ENCODE measurements around the gene STK11.

Gene STK11

GRCh38 chr19:1229924-1230782, 24.6 kb downstream of the STK11 start:
- no peak overlapping the region for H3K27ac ChIP-seq
- no peak for TF ChIP-seq CTCF (IDR thresholded peaks at IDR 0.05)
- TF ChIP-seq ZFX (IDR thresholded peaks at IDR 0.05; ENCODE audit: borderline replicate concordance): no peak

GRCh38 chr19:1230783-1231489, 25.4 kb downstream of the STK11 start:
- H3K27ac ChIP-seq: no peak overlapping the region
- no peak for TF ChIP-seq CTCF (IDR thresholded peaks at IDR 0.05)
- no peak for TF ChIP-seq ZFX (IDR thresholded peaks at IDR 0.05; ENCODE audit: borderline replicate concordance)

DNA sequence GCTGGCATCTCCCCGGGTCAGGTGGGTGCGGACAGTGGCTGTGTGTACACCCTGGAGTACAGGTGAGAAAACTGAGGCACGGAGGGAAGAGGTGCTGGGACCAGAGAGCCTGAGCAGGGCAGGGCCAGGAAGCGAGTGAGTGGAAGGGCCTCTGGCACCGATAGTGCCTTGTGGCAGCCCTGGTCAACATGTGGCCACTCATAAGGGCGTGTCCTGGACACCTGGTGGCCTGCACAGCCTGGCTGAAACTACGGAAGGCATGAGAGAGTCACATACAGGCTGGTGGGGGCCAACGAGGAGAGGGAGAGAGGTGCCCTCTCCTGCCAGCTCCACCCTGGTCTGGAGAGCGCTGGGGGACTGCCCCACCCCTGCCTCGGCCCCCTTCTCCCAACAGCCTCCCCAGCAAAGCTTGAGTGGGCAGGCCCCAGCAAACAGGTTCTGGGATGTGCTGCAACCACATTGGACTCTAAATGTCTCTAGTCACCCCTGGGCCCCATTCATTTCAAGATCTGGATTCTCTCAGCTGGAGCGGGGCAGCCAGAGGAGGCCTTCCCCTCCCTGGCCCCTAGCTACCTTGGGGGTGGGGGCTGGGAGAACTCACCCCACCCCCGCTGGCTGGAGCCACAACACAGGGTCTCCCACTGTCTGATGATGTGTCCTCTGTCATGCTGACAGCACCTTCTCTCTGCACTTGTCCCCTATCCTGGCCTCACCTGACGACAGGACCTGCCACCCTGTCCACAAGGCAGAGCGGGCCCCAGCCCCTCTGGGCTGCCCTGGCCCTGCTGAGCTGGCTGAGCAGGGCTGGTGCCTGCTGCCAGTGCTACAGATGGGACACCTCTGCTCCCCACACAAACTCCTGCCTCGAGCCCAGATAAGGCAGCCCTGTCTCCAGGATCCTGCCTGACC, 26.4 kb downstream of the STK11 start:
- no peak for TF ChIP-seq CTCF (IDR thresholded peaks at IDR 0.05)
- TF ChIP-seq ZFX (IDR thresholded peaks at IDR 0.05; ENCODE audit: borderline replicate concordance): no peak
- peak overlapping the region; percentile 32; the same call in 1 of the 2 replicates for H3K27ac ChIP-seq

DNA sequence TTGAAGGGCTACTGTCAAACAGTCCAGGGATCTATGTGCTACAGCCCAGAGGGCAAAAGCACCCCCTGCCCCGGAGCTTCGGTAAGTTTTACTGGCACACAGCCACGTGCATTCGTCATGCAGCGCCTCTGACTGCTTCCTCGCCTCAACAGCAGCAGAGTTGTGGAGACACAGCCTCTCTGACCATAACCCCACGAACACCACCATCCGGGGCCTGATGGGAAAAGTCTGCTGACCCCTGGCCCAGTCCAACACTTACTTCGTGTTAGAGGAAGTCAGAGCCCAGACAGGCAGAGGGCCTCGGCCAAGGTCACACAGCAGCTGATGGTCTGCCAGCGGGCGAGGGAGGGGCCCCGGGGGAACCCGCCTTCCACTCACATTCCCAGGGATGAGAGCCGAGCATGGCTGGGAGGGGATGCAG, 27.1 kb downstream of the STK11 start:
- H3K27ac ChIP-seq: peak overlapping the region; percentile 32; the same call in 1 of the 2 replicates

GRCh38 chr19:1233115-1233667, 27.6 kb downstream of the STK11 start:
- TF ChIP-seq CTCF (IDR thresholded peaks at IDR 0.05): no peak
- TF ChIP-seq ZFX (IDR thresholded peaks at IDR 0.05; ENCODE audit: borderline replicate concordance): no peak
- H3K27ac ChIP-seq: peak overlapping the region; percentile 32; the same call in 1 of the 2 replicates

More for the DNA sequence above, 27.1 kb downstream of the STK11 start:
- no peak for TF ChIP-seq ZFX (IDR thresholded peaks at IDR 0.05; ENCODE audit: borderline replicate concordance)
- no peak for TF ChIP-seq CTCF (IDR thresholded peaks at IDR 0.05)

DNA sequence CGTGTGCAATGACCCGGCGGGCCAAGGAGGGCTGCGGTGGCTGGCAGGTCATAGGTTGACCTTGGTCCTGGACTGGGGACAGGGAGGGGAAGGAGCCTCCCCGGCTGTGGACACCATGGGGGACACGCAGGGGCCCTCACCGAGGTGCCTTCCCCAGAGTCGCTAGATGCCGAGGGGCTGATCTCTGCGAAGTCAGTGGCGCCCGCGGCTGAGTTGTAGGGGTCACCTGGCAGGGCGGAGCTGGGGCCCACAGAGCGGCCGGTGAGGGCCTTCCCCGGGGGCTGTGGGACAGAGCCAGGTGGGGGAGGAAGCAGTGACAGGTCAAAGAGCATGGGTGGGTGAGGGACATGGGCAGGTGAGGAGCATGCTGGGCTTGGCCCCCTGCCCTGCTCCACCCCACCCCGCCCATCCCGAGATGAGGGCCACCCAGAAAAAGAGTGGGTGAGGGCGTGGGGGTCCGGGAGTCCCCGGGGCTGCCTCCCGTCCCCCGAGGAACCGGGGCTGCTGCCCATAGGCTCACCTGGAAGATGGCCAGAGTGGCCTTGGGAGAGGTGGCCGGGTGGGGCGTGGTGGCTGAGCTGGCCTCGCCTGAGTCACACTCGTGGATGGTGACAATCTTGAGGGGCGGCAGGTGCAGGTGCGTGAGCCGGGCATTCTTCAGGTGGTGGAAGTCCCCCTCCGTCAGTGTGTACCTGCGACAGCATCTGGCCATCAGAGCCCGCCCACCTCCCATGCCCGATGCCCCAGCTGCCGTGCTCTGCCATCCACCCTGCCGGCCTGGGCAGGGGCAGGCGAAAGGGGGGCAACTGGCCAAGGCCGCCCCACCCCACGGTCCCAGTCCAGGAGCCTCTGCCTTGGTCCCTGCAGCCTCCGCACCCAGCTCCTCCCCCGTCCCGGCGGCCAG, 28.7 kb downstream of the STK11 start:
- TF ChIP-seq CTCF (IDR thresholded peaks at IDR 0.05): no peak
- TF ChIP-seq ZFX (IDR thresholded peaks at IDR 0.05; ENCODE audit: borderline replicate concordance): no peak
- H3K27ac ChIP-seq: no peak overlapping the region

Data from 22Rv1 (cell line).